Endothelial cell (in vitro differentiated cells): ENCODE data around the gene HIRIP3. TPM values are rescaled to one million over a fixed set of nuclear protein-coding genes. Genes with fewer than 3 reads are reported as not detected.
"Not testable (repeated sequence)": the region's sequence is repeated elsewhere in the genome, so short reads cannot be mapped to it uniquely, and the experiment has no call there.

Source experiments
- DNase-seq: peaks from one replicate; pipeline ENCODE4 v3.0.0; 2021; ENCODE audit warnings: low spot score
- H3K27ac Mint-ChIP-seq: one replicate; pipeline ENCODE4 v1.8.0; 2021; ENCODE audit warnings: mixed read lengths, inconsistent platforms; ENCODE audit not compliant: unreplicated experiment
- H3K27me3 Mint-ChIP-seq: one replicate; pipeline ENCODE4 v1.8.0; 2021; ENCODE audit warnings: mild to moderate bottlenecking, moderate library complexity, mixed read lengths, inconsistent platforms; ENCODE audit not compliant: unreplicated experiment
- H3K36me3 Mint-ChIP-seq: one replicate; pipeline ENCODE4 v1.8.0; 2021; ENCODE audit warnings: mild to moderate bottlenecking, low read depth, mixed read lengths, inconsistent platforms; ENCODE audit not compliant: unreplicated experiment
- H3K4me1 Mint-ChIP-seq: one replicate; pipeline ENCODE4 v1.8.0; 2021; ENCODE audit warnings: mild to moderate bottlenecking, mixed read lengths, inconsistent platforms; ENCODE audit not compliant: unreplicated experiment
- H3K4me3 Mint-ChIP-seq: one replicate; pipeline ENCODE4 v1.8.0; 2021; ENCODE audit warnings: mild to moderate bottlenecking, mixed read lengths, inconsistent platforms; ENCODE audit not compliant: unreplicated experiment
- H3K9me3 Mint-ChIP-seq: one replicate; pipeline ENCODE4 v1.8.0; 2021; ENCODE audit warnings: mixed read lengths, inconsistent platforms; ENCODE audit not compliant: unreplicated experiment
- total RNA-seq: library from RNA; stranded (reverse); fragmentation: NEBNext Ultra II Directional; extraction: Animal tissue kit (Norgen Biotek cat#: 25700); gene quantifications from one replicate; pipeline ENCODE4 v1.2.1, GENCODE V29; 2021; ENCODE audit not compliant: unreplicated experiment
- TF ChIP-seq, protein P1 (sequence below): fragments of 200-600 bp; sonication (generic); IDR thresholded peaks from one replicate; pipeline ENCODE4 v1.5.0; 2021; ENCODE audit warnings: antibody characterized with exemption; ENCODE audit not compliant: unreplicated experiment

Gene HIRIP3
- total RNA-seq, 1 donor from 2014 or later: 5.2 TPM

DNA sequence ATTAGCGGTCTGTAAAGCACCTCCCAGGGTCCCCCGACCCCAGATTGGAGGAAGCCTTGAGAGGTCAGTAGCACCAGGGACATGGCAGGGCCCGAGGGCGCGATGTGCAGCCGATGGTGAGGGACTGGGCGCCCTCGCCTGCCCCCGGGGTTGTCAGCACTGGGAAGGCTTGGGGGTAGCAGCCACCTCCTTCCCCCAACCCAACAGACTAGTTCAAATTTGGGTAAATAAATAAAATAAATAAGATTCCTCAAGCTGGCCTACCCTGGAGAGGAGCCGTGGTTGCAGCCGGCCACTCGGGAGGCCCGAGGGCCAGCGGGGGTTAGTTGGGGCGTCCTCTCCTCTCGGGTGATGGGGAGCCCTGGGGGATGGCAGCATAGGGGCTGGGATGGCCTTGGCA, 29.0 kb upstream of the HIRIP3 start:
- Mint-ChIP-seq H3K9me3 (no peaks in the 10 kb centered on the region), H3K4me3 (no peak overlapping the region), H3K4me1 (peaks cover 3% of the 10 kb centered on the region), H3K27ac (no peak overlapping the region), H3K27me3 (peaks cover 11% of the 10 kb centered on the region), H3K36me3 (peaks cover 3% of the 10 kb centered on the region)
- no peak for DNase-seq
- TF ChIP-seq, protein P1, sequence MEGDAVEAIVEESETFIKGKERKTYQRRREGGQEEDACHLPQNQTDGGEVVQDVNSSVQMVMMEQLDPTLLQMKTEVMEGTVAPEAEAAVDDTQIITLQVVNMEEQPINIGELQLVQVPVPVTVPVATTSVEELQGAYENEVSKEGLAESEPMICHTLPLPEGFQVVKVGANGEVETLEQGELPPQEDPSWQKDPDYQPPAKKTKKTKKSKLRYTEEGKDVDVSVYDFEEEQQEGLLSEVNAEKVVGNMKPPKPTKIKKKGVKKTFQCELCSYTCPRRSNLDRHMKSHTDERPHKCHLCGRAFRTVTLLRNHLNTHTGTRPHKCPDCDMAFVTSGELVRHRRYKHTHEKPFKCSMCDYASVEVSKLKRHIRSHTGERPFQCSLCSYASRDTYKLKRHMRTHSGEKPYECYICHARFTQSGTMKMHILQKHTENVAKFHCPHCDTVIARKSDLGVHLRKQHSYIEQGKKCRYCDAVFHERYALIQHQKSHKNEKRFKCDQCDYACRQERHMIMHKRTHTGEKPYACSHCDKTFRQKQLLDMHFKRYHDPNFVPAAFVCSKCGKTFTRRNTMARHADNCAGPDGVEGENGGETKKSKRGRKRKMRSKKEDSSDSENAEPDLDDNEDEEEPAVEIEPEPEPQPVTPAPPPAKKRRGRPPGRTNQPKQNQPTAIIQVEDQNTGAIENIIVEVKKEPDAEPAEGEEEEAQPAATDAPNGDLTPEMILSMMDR: no peak

- DNase-seq: no peak
- TF ChIP-seq, protein P1: no peak
- Mint-ChIP-seq H3K9me3 (no peaks in the 10 kb centered on the region), H3K27me3 (peaks cover 9% of the 10 kb centered on the region), H3K4me3 (no peak overlapping the region), H3K27ac (no peak overlapping the region), H3K4me1 (peaks cover 3% of the 10 kb centered on the region), H3K36me3 (peaks cover 5% of the 10 kb centered on the region)
Observed at GRCh38 chr16:30023586-30023985, 28.2 kb upstream of the HIRIP3 start.

DNA sequence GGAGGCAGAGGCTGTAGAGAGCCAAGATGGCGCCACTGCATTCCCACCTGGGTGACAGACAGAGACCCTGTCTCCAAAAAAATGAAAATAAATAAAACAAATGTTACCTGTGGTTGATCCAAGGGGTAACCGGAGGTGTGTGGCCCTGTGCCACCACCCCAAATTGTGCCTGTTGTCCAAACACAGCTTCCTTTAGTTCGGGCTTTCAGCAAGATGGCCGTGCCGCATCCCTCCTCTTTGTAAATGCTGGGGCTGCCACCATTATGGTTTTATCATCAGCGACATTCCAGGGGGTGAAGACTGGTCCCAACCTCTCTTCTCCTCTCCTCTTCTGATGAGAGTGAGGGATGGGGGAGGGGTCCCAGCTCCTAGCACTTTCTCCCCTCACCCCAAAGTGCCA, 27.5 kb upstream of the HIRIP3 start, which contains the start of gene C16orf92:
Gene C16orf92, plus strand, starts transcription at position 312 of the 400 bp plus-strand sequence. CDS start 143 bp downstream, outside the sequence.
- Mint-ChIP-seq H3K4me3 (no peak within 1 kb of the TSS), H3K27ac (no peak within 1 kb of the TSS), H3K4me1 (peaks cover 3% of the 10 kb centered on the region), H3K36me3 (peaks cover 6% of the 10 kb centered on the region), H3K9me3 (no peaks in the 10 kb centered on the region), H3K27me3 (peaks cover 9% of the 10 kb centered on the region)
- TF ChIP-seq, protein P1: no peak
- DNase-seq: no peak

- H3K27me3 Mint-ChIP-seq: peaks cover 6% of the 10 kb centered on the region
- no peaks in the 10 kb centered on the region for H3K9me3 Mint-ChIP-seq
- TF ChIP-seq, protein P1: no peak
- no peak overlapping the region for H3K27ac Mint-ChIP-seq
- no peak for DNase-seq
- no peak overlapping the region for H3K4me3 Mint-ChIP-seq
- H3K4me1 Mint-ChIP-seq: peaks cover 3% of the 10 kb centered on the region
- peaks cover 4% of the 10 kb centered on the region for H3K36me3 Mint-ChIP-seq
Observed at GRCh38 chr16:30018731-30019158, 23.3 kb upstream of the HIRIP3 start.

GRCh38 chr16:30017937-30018336, 22.5 kb upstream of the HIRIP3 start:
- H3K4me1 Mint-ChIP-seq, H3K9me3 Mint-ChIP-seq, H3K36me3 Mint-ChIP-seq, H3K27ac Mint-ChIP-seq, H3K4me3 Mint-ChIP-seq, H3K27me3 Mint-ChIP-seq, DNase-seq: not testable (repeated sequence)
